ENCODE data around the gene CADPS2. TPM values are rescaled to one million over a fixed set of nuclear protein-coding genes. Genes with fewer than 3 reads are reported as not detected.

Gene CADPS2
- total and polyA plus RNA-seq, 4 donors, result 5.6 to 41.1 (median 11.0) TPM

- no peak for TF ChIP-seq REST (IDR thresholded peaks at IDR 0.05)
- no peak for TF ChIP-seq TAF1 (conservative IDR thresholded peaks at IDR 0.05)
- TF ChIP-seq ATF3 (IDR thresholded peaks at IDR 0.05), result no peak
- TF ChIP-seq YY1 (IDR thresholded peaks at IDR 0.05), result no peak
- no peak for TF ChIP-seq EGR1 (IDR thresholded peaks at IDR 0.05; ENCODE audit: low read depth in 2 of 2)
- TF ChIP-seq FOXA2 (IDR thresholded peaks at IDR 0.05), result no peak
These were observed 297.6 kb downstream of the CADPS2 start (continued) for GRCh38 chr7:122588621-122589020.

GRCh38 chr7:122584676-122585251, 301.5 kb downstream of the CADPS2 start:
- TF ChIP-seq REST (IDR thresholded peaks at IDR 0.05) (no peak), FOXA2 (IDR thresholded peaks at IDR 0.05) (no peak), YY1 (IDR thresholded peaks at IDR 0.05) (no peak), HNF4G (IDR thresholded peaks at IDR 0.05) (no peak), JUND (IDR thresholded peaks at IDR 0.05) (no peak), MAX (IDR thresholded peaks at IDR 0.05) (no peak), SP1 (IDR thresholded peaks at IDR 0.05) (no peak), TAF1 (conservative IDR thresholded peaks at IDR 0.05) (no peak), ATF3 (IDR thresholded peaks at IDR 0.05) (no peak), EGR1 (IDR thresholded peaks at IDR 0.05; ENCODE audit: low read depth in 2 of 2) (no peak), HNF4A (conservative IDR thresholded peaks at IDR 0.05) (no peak)
- 87% methylated on average over 3 of the region's 3 CpGs for WGBS
- Histone ChIP-seq H3K36me3 (ENCODE audit: control insufficient read depth in 4 of 4, insufficient read depth in 3 of 4, low read depth in 1 of 4, low read length in 3 of 4) (no peaks in the 10 kb centered on the region), H3K27me3 (ENCODE audit: control insufficient read depth in 4 of 4, insufficient read depth in 4 of 4, low read length in 3 of 4) (no peaks in the 10 kb centered on the region), H3K9me3 (ENCODE audit: control insufficient read depth in 4 of 4, low read length in 3 of 4) (no peaks in the 10 kb centered on the region), H3K4me3 (ENCODE audit: low read depth in 1 of 3, low read length in 3 of 3) (no peak overlapping the region), H3K27ac (ENCODE audit: low read depth in 1 of 2, low read length in 2 of 2) (no peak overlapping the region), H3K4me1 (ENCODE audit: control insufficient read depth in 4 of 4, insufficient read depth in 4 of 4, low read length in 3 of 4) (no peaks in the 10 kb centered on the region), H3K9ac (ENCODE audit: low read depth in 1 of 2, low read length in 2 of 2) (no peak overlapping the region)
- no peak for DNase-seq (ENCODE audit: low spot score)

- Histone ChIP-seq H3K27ac (ENCODE audit: low read depth in 1 of 2, low read length in 2 of 2) (no peak overlapping the region), H3K27me3 (ENCODE audit: control insufficient read depth in 4 of 4, insufficient read depth in 4 of 4, low read length in 3 of 4) (no peaks in the 10 kb centered on the region), H3K36me3 (ENCODE audit: control insufficient read depth in 4 of 4, insufficient read depth in 3 of 4, low read depth in 1 of 4, low read length in 3 of 4) (no peaks in the 10 kb centered on the region), H3K9me3 (ENCODE audit: control insufficient read depth in 4 of 4, low read length in 3 of 4) (no peaks in the 10 kb centered on the region), H3K4me1 (ENCODE audit: control insufficient read depth in 4 of 4, insufficient read depth in 4 of 4, low read length in 3 of 4) (peaks cover 0 to 2% (median 0%) of the 10 kb centered on the region in 4 donors), H3K9ac (ENCODE audit: low read depth in 1 of 2, low read length in 2 of 2) (no peak overlapping the region), H3K4me3 (ENCODE audit: low read depth in 1 of 3, low read length in 3 of 3) (no peak overlapping the region)
- DNase-seq (ENCODE audit: low spot score), result no peak
- 92% methylated on average over 2 of the region's 2 CpGs for WGBS
- no peak for TF ChIP-seq SP1 (IDR thresholded peaks at IDR 0.05)
- no peak for TF ChIP-seq HNF4A (conservative IDR thresholded peaks at IDR 0.05)
- no peak for TF ChIP-seq RXRA (IDR thresholded peaks at IDR 0.05)
- no peak for TF ChIP-seq CTCF (IDR thresholded peaks at IDR 0.05; ENCODE audit: low read depth, low read length, missing input control)
- TF ChIP-seq GABPA (IDR thresholded peaks at IDR 0.05 in 1 of 2, conservative IDR thresholded peaks at IDR 0.05 in 1 of 2), result no peak
- no peak for TF ChIP-seq MAX (IDR thresholded peaks at IDR 0.05)
- TF ChIP-seq RAD21 (IDR thresholded peaks at IDR 0.05), result no peak
- no peak for TF ChIP-seq FOXA2 (IDR thresholded peaks at IDR 0.05)
- TF ChIP-seq HNF4G (IDR thresholded peaks at IDR 0.05), result no peak
- no peak for TF ChIP-seq TAF1 (conservative IDR thresholded peaks at IDR 0.05)
- TF ChIP-seq NR2F2 (IDR thresholded peaks at IDR 0.05), result no peak
- no peak for TF ChIP-seq EGR1 (IDR thresholded peaks at IDR 0.05; ENCODE audit: low read depth in 2 of 2)
- no peak for TF ChIP-seq JUND (IDR thresholded peaks at IDR 0.05)
- TF ChIP-seq FOXA1 (IDR thresholded peaks at IDR 0.05), result no peak
- no peak for TF ChIP-seq YY1 (IDR thresholded peaks at IDR 0.05)
These were observed 307.9 kb downstream of the CADPS2 start for GRCh38 chr7:122578350-122578749.

All from liver (tissue), 9 donors.